ENCODE data around the gene KCNQ1.

GRCh38 chr11:2520736-2521035, 75.9 kb downstream of the KCNQ1 start:
- TF ChIP-seq CTCF (IDR thresholded peaks at IDR 0.05; ENCODE audit: low read length) (no peak), EZH2 (IDR thresholded peaks at IDR 0.05; ENCODE audit: borderline replicate concordance, low read length) (no peak)
